Heart left ventricle (tissue), 16 donors: ENCODE measurements around the gene SH2D7. TPM values are rescaled to one million over a fixed set of nuclear protein-coding genes. Genes with fewer than 3 reads are reported as not detected.

Source experiments
- ATAC-seq, 4 donors: fragments of 200-7000 bp; cut with Tn5 transposase; one replicate each; pipeline ENCODE4 v1.9.1; 2020 to 2022; ENCODE audit warnings: moderate library complexity in 4 of 4, mild to moderate bottlenecking in 3 of 4, moderate number of reproducible peaks in 1 of 4
- DNase-seq, 5 donors: peaks; one replicate each; pipeline ENCODE4 v3.0.0-alpha.2; 2020
- H3K27ac ChIP-seq, 12 donors: fragments of 200-600 bp; sonication (generic) in 4 of 12; one replicate each; pipeline versions ENCODE4 v1.5.0 to v1.8.0; 2016 to 2022; ENCODE audit warnings: mild to moderate bottlenecking in 2 of 12
- H3K27me3 ChIP-seq, 9 donors: fragments of 200-600 bp; sonication (generic) in 2 of 9; one replicate each; pipeline versions ENCODE4 v1.5.1 to v1.8.0; 2016 to 2022; ENCODE audit warnings: mild to moderate bottlenecking in 3 of 9
- H3K36me3 ChIP-seq, 9 donors: fragments of 200-600 bp; sonication (generic) in 2 of 9; one replicate each; pipeline versions ENCODE4 v1.5.0 to v1.8.0; 2018 to 2022; ENCODE audit warnings: mild to moderate bottlenecking in 2 of 9
- H3K4me1 ChIP-seq, 12 donors: fragments of 200-600 bp; sonication (generic) in 4 of 12; one replicate each; pipeline versions ENCODE4 v1.5.0 to v1.8.0; 2016 to 2022; ENCODE audit warnings: mild to moderate bottlenecking in 3 of 12
- H3K4me3 ChIP-seq, 12 donors: fragments of 200-600 bp; sonication (generic) in 4 of 12; one replicate each; pipeline versions ENCODE4 v1.5.0 to v1.8.0; 2017 to 2022; ENCODE audit warnings: mild to moderate bottlenecking in 9 of 12, moderate library complexity in 4 of 12
- H3K9me3 ChIP-seq, 12 donors: fragments of 200-600 bp; sonication (generic) in 4 of 12; one replicate each; pipeline versions ENCODE4 v1.5.0 to v1.8.0; 2016 to 2022; ENCODE audit warnings: mild to moderate bottlenecking in 1 of 12
- POLR2A ChIP-seq, 2 donors: fragments of 450-650 bp; IDR thresholded peaks; one replicate each; pipeline ENCODE4 v1.6.1; 2017; ENCODE audit warnings: antibody characterized with exemption in 2 of 2, mild to moderate bottlenecking in 2 of 2, moderate library complexity in 2 of 2
- WGBS, 4 donors: extraction: QIAGEN DNeasy Blood & Tissue Kit in 2 of 4; methylation state at CpG; one replicate each; pipeline versions ENCODE4 v1.1.5 to v1.1.7; 2013 to 2018; 5-methylcytosine and 5-hydroxymethylcytosine counted together
- intact Hi-C, 10 donors: fragments of 100-400 bp; cut with DNase I; formaldehyde crosslinking; loops; one replicate each; pipeline versions ENCODE4 v1.11.1 to v1.14.2; 2022
- polyA plus RNA-seq, 2 donors: library from polyadenylated mRNA; stranded (reverse); fragments of 200-250 nt; gene quantifications; one replicate each; pipeline ENCODE4 v1.2.3, GENCODE V29; 2013
- total RNA-seq, 9 donors: library from RNA; depleted of rRNA in 2 of 9; stranded (reverse); fragments of >200 nt in 2 of 9; fragmentation: NEBNext Ultra II Directional in 3 of 9; extraction: Animal tissue kit (Norgen Biotek cat#: 25700) in 3 of 9; gene quantifications; one replicate each; pipeline versions ENCODE4 v1.1.0 to v1.2.4, GENCODE V29; 2016 to 2023
- TF ChIP-seq, protein P1 (sequence below), 12 donors: fragments of 200-600 bp; sonication (generic) in 4 of 12; IDR thresholded peaks; one replicate each; pipeline versions ENCODE4 v1.5.0 to v1.8.0; 2018 to 2022; ENCODE audit warnings: antibody characterized with exemption in 12 of 12, mild to moderate bottlenecking in 5 of 12
- donor health status: ischemic (EF 13 %, LVEDD 7.1; RV severe dilation, severe dysfunction).
- donor health status: healthy with polysubstance abuse.
- donor health status: DM: no; HTN: yes; CAD: no.
- donor health status: DM: no; HTN: no; CAD: no.
- donor health status: ischemic (EF 25% LVEDD 6.9; RV normal size, moderate dysfunction).
- donor health status: ischemic (EF 25% LVEDD 5.7; RV mildly dilated, moderate dysfunction).
- donor health status: healthy.
- donor health status: DM: yes; HTN: yes; CAD: no.
- donor health status: ischemic (EF 35%, LVEDD 5.7; RV mildly dilated, moderate dysfunction).
- donor health status: nonischemic (EF 11% LVEDD 7.7; RV severe dilation, severe dysfunction).
- donor health status: DM: yes; HTN: yes; CAD: no.
- donor health status: PGD.
- donor health status: ischemic (EF 29% LVEDD 5.4; RV normal size, mild dysfunction).
- donor health status: nonischemic (EF 23%, LVEDD 6.1; RV moderate dilation, normal function).

The SH2D7 gene
- total and polyA plus RNA-seq, 11 donors: not detected

- Histone ChIP-seq H3K4me1 (peaks cover 0 to 18% (median 7%) of the 10 kb centered on the region in 12 donors), H3K27me3 (no peaks in the 10 kb centered on the region), H3K4me3 (no peak overlapping the region), H3K36me3 (no peaks in the 10 kb centered on the region), H3K27ac (no peak overlapping the region), H3K9me3 (no peaks in the 10 kb centered on the region)
- 87 to 93% (median 91%) methylated on average over 2 of the region's 2 CpGs for WGBS, 4 donors
- TF ChIP-seq POLR2A (IDR thresholded peaks at IDR 0.05): no peak
- TF ChIP-seq, protein P1, sequence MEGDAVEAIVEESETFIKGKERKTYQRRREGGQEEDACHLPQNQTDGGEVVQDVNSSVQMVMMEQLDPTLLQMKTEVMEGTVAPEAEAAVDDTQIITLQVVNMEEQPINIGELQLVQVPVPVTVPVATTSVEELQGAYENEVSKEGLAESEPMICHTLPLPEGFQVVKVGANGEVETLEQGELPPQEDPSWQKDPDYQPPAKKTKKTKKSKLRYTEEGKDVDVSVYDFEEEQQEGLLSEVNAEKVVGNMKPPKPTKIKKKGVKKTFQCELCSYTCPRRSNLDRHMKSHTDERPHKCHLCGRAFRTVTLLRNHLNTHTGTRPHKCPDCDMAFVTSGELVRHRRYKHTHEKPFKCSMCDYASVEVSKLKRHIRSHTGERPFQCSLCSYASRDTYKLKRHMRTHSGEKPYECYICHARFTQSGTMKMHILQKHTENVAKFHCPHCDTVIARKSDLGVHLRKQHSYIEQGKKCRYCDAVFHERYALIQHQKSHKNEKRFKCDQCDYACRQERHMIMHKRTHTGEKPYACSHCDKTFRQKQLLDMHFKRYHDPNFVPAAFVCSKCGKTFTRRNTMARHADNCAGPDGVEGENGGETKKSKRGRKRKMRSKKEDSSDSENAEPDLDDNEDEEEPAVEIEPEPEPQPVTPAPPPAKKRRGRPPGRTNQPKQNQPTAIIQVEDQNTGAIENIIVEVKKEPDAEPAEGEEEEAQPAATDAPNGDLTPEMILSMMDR (IDR thresholded peaks at IDR 0.05): no peak
- no peak for DNase-seq
- no peak for ATAC-seq
- intact Hi-C loops: no loop called here
Observed at GRCh38 chr15:78127882-78128281, 35.5 kb downstream of the SH2D7 start.

DNA sequence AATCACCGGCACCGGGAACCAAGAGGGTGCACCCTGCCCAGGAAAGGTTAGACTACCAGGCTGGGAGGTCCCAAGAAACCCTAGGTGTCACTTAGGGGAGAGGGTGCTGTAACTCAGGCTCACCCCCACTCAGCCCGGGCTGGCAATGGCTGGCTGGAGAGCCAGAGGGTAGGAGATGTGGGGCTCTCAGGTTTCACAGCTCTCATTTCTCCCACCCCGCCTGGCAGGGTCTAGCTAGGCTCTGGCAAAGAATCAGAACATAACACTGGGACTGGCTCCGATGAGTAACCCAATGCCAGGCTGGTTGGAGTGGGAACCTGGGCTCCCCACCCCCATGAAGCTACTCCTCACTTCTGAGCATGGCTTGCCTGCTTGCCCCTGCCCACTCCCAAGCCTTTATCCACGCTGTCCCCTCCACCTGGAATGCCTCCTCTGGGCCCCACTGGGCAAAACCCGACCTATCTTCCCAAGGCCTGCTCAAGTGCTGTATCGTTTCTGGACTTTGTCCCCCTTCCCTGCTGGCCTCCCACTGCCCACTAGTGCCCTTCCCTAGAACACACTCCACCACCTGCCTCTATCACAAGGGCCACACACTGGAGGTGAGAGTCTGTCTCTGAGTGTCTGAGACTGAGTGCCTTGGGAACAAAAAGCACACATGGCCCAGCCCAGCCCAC, 36.9 kb downstream of the SH2D7 start:
- no peak overlapping the region for H3K4me3 ChIP-seq
- peaks cover 0 to 18% (median 7%) of the 10 kb centered on the region in 12 donors for H3K4me1 ChIP-seq
- no peaks in the 10 kb centered on the region for H3K9me3 ChIP-seq
- H3K36me3 ChIP-seq: no peaks in the 10 kb centered on the region
- TF ChIP-seq, protein P1 (IDR thresholded peaks at IDR 0.05): no peak
- TF ChIP-seq POLR2A (IDR thresholded peaks at IDR 0.05): no peak
- WGBS, 4 donors: 62 to 70% (median 66%) methylated on average over 7 to 8 of the region's 8 CpGs
- intact Hi-C loops: no loop called here
- H3K27me3 ChIP-seq: no peaks in the 10 kb centered on the region
- ATAC-seq: peak in 3 of 4 donors; percentile 1 to 27 (median 16)
- H3K27ac ChIP-seq: no peak overlapping the region
- DNase-seq: peak in 1 of 5 donors; percentile 30

DNA sequence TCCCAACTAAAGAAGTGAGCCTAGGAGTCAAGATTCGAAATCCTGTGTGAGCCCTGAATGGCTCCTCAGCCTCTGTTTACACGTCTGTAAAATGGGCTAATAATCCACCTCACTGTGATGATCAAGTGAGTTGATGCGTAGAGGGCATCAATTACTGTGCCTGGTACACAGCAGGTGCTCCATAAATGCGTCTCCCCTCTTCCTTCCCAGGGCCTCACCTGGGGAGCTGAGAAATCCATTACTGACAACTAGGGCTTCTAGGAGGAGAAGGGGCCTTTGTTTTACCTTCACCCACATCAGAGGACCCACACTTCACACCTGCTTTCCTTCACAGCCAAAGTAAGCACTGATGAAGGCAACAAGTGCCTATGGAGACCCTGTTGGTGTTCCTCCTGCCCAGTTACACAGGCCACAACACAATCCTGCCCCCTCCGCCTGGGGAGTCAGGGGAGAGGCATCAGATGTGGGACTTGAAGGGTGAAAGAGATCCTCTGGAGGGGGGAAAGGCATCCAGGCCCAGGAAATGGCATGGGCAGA, 37.5 kb downstream of the SH2D7 start:
- H3K9me3 ChIP-seq: no peaks in the 10 kb centered on the region
- no peak for DNase-seq

More for the DNA sequence above, 37.5 kb downstream of the SH2D7 start:
- no peak for TF ChIP-seq POLR2A (IDR thresholded peaks at IDR 0.05)
- TF ChIP-seq, protein P1 (IDR thresholded peaks at IDR 0.05): no peak
- intact Hi-C loops: loop anchor here in 9 of 10 donors (2.0 to 10.0 kb wide), 5 partner anchors 42 to 112 kb away; no protein-coding TSS in a partner anchor
- Histone ChIP-seq H3K4me3 (no peak overlapping the region), H3K27me3 (no peaks in the 10 kb centered on the region), H3K27ac (no peak overlapping the region), H3K36me3 (no peaks in the 10 kb centered on the region), H3K4me1 (peaks cover 0 to 18% (median 7%) of the 10 kb centered on the region in 12 donors)
- ATAC-seq: no peak
- 81 to 93% (median 88%) methylated on average over 5 of the region's 5 CpGs for WGBS, 4 donors
